Measurements from ENCODE around the gene C9orf152.

C9orf152 gene, protein sequence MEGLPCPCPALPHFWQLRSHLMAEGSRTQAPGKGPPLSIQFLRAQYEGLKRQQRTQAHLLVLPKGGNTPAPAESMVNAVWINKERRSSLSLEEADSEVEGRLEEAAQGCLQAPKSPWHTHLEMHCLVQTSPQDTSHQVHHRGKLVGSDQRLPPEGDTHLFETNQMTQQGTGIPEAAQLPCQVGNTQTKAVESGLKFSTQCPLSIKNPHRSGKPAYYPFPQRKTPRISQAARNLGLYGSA

DNA sequence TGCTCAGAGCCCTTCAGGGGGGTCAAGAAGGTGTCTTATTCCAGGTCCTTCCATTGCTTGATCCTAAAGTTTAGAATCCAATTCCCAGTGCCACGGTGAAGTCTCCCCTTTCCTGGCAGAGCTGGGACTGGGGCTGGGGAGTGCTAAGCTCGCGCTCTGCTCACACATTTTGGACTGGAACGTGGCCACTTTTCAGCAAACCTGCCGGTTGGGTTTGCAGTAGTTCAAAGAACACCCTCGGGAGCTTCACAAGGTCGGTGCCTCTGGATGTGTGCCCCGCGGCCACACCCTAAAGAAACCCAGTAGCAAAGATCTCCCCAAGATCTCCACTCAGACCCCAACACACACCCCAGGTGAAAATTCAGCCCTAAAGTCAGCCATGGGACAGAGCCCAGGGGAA, at the start of gene C9orf152:
Gene C9orf152, minus strand, starts transcription at position 129 of the 400 bp plus-strand sequence. CDS start 580 bp downstream, outside the sequence.
- H3K4me3 ChIP-seq (replicated peaks; ENCODE audit: low read depth, low read length), result no peak within 1 kb of the TSS
- DNase-seq (ENCODE audit: low read depth), result no peak
- TF ChIP-seq, protein P1, sequence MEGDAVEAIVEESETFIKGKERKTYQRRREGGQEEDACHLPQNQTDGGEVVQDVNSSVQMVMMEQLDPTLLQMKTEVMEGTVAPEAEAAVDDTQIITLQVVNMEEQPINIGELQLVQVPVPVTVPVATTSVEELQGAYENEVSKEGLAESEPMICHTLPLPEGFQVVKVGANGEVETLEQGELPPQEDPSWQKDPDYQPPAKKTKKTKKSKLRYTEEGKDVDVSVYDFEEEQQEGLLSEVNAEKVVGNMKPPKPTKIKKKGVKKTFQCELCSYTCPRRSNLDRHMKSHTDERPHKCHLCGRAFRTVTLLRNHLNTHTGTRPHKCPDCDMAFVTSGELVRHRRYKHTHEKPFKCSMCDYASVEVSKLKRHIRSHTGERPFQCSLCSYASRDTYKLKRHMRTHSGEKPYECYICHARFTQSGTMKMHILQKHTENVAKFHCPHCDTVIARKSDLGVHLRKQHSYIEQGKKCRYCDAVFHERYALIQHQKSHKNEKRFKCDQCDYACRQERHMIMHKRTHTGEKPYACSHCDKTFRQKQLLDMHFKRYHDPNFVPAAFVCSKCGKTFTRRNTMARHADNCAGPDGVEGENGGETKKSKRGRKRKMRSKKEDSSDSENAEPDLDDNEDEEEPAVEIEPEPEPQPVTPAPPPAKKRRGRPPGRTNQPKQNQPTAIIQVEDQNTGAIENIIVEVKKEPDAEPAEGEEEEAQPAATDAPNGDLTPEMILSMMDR (IDR thresholded peaks at IDR 0.05; ENCODE audit: low read length, missing control alignments), result no peak

DNA sequence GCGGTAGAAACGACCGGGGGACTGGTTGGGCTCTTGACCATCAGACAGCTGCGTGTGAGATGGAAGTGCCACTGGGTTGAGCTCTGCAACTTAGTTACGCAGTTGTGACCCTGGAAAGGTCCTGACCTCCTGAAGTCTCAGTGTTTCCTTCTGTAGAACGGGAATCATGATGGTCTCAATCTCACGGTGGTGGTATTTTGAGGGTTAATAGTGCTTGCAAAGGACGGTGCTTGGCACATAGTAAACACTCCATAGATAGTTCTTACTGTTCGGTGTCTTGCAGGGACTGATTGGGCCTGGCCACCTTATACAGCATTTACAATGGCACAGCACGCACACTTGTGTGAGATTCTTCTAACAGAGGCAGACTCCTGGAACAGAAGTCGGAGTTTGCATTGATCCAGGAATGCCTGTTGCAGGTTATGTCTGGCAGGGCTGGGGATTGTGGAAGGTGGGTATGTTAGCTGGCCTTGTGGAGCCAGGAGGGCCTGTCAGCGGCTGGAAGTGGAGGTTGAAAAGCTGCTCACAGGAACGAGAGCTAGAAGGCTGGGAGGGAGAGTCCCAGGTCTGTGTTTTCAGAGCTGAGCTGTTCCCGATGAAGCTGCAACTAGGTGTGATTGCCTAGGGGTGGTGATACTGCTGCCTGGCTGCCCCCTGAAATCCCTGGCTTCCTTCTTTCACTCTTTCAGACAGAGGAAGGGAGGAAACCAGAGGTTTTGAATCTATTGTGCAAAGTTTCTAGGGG, 49.3 kb upstream of the C9orf152 start:
- peak overlapping the region; percentile 81 for H3K4me3 ChIP-seq (replicated peaks; ENCODE audit: low read depth, low read length)
- TF ChIP-seq, protein P1 (IDR thresholded peaks at IDR 0.05; ENCODE audit: low read length, missing control alignments), result no peak
- no peak for DNase-seq (ENCODE audit: low read depth)

DNA sequence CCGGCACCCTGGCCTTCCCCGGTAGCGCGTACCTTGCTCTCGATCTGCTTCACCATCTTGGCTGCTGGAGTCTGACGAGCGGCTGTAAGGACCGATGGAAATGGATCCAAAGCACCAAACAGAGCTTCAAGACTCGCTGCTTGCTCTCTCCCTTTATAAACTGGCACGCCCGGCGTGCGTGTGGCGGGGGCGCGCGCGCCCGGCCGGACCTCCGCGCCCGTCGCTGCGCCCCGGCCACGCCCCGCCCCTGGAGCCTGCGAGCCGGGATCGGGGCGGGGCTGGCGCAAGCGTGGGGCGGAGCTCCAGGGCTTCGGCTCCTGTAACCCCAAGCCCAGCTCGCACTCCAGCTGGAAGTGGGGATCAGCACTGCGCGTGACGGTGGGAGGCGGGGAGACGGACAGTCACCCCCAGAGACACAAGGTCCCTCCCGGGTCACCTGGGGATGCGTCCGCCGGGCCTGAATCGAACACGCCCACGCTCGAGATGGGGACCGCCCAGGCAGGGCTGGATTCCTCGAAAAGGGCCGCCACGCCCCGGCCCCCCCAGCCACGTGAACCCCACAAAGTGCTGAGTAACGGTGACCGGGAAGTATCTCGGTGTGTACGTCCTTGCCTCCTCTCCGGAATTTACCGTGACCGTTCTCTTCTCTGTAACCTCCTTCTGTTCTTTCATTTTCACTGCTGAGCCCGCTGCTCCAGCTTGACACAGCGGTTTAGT, 48.6 kb upstream of the C9orf152 start, which contains the start of gene TXN:
Gene TXN, minus strand, starts transcription at position 128 of the 717 bp plus-strand sequence. Its CDS starts 72 bp downstream, at position 56.
- TF ChIP-seq, protein P1 (IDR thresholded peaks at IDR 0.05; ENCODE audit: low read length, missing control alignments), result no peak
- DNase-seq (ENCODE audit: low read depth), result peak; percentile 91
- peak within 1 kb of the TSS; percentile 81 for H3K4me3 ChIP-seq (replicated peaks; ENCODE audit: low read depth, low read length)

- no peak for DNase-seq (ENCODE audit: low read depth)
- peak overlapping the region; percentile 81 for H3K4me3 ChIP-seq (replicated peaks; ENCODE audit: low read depth, low read length)
- TF ChIP-seq, protein P1 (IDR thresholded peaks at IDR 0.05; ENCODE audit: low read length, missing control alignments), result no peak
These were observed 47.8 kb upstream of the C9orf152 start for GRCh38 chr9:110255463-110256379.

DNA sequence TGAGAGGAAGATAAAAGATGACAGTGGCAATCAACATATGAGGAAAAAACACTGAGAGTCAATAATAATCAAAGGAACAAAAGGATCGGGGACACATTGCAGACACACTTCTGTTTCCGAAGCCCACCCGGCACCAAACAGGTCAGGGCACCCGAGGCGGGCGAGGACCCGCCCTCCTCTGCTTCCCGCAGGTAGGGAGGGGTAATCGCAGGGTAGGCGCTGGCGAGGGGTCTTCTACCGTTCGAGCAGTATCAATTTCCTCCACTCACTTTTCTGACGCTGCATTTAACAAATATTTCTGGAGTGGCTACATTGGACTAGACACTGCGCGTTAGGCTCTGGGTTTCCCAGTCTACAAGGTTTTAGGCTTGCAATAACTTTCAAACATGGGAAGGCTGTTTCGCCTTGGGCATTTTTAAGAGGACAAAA, 47.1 kb upstream of the C9orf152 start:
- peak overlapping the region; percentile 81 for H3K4me3 ChIP-seq (replicated peaks; ENCODE audit: low read depth, low read length)
- TF ChIP-seq, protein P1 (IDR thresholded peaks at IDR 0.05; ENCODE audit: low read length, missing control alignments), result no peak
- peak; percentile 48 for DNase-seq (ENCODE audit: low read depth)

- H3K4me3 ChIP-seq (replicated peaks; ENCODE audit: low read depth, low read length), result peak overlapping the region; percentile 81
- TF ChIP-seq, protein P1 (IDR thresholded peaks at IDR 0.05; ENCODE audit: low read length, missing control alignments), result no peak
- no peak for DNase-seq (ENCODE audit: low read depth)
These were observed 46.5 kb upstream of the C9orf152 start for GRCh38 chr9:110254500-110254899.
